ENCODE data around the gene ZBP1. TPM values are rescaled to one million over a fixed set of nuclear protein-coding genes. Genes with fewer than 3 reads are reported as not detected.

Gene ZBP1
- total and polyA plus RNA-seq, 2 experiments from 2014 or later = not detected

GRCh38 chr20:57570145-57570850 lies 49.9 kb downstream of the ZBP1 start:
- no peaks in the 10 kb centered on the region for H3K27me3 ChIP-seq
- TF ChIP-seq CTCF (IDR thresholded peaks at IDR 0.05; ENCODE audit: low read depth, low read length) = no peak
- no peak overlapping the region for H3K27ac ChIP-seq
- no peaks in the 10 kb centered on the region for H3K36me3 ChIP-seq
- no peaks in the 10 kb centered on the region for H3K4me1 ChIP-seq (ENCODE audit: low read depth)
- no peaks in the 10 kb centered on the region for H3K9me3 ChIP-seq (ENCODE audit: low read depth)
- no peak overlapping the region for H3K4me3 ChIP-seq
- DNase-seq (ENCODE audit: low read depth in 1 of 2, low spot score in 1 of 2) = no peak

DNA sequence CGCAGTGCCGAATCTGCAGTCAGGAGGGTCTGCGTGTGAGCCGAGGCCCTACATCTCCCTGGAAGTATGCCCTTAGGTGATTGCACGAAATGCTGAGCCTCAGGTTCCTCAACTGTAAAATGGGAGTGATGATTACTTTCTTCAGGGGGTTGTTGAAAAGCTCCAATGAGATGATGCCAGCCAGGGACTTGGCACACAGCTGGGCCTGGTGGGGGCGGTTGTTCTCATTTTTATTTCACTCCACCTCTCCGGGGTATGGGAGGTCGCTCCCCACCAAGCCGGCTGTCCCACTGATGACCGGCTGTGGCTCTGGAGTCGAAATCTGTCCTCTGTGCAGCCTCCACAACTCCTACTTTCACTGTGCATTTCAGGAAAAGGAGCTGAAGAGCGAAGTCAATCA lies 51.3 kb downstream of the ZBP1 start:
- Histone ChIP-seq H3K27ac (no peak overlapping the region), H3K9me3 (ENCODE audit: low read depth) (no peaks in the 10 kb centered on the region), H3K36me3 (no peaks in the 10 kb centered on the region), H3K4me3 (no peak overlapping the region), H3K4me1 (ENCODE audit: low read depth) (no peaks in the 10 kb centered on the region), H3K27me3 (no peaks in the 10 kb centered on the region)
- DNase-seq (ENCODE audit: low read depth in 1 of 2, low spot score in 1 of 2) = no peak
- TF ChIP-seq CTCF (IDR thresholded peaks at IDR 0.05; ENCODE audit: low read depth, low read length) = no peak

DNA sequence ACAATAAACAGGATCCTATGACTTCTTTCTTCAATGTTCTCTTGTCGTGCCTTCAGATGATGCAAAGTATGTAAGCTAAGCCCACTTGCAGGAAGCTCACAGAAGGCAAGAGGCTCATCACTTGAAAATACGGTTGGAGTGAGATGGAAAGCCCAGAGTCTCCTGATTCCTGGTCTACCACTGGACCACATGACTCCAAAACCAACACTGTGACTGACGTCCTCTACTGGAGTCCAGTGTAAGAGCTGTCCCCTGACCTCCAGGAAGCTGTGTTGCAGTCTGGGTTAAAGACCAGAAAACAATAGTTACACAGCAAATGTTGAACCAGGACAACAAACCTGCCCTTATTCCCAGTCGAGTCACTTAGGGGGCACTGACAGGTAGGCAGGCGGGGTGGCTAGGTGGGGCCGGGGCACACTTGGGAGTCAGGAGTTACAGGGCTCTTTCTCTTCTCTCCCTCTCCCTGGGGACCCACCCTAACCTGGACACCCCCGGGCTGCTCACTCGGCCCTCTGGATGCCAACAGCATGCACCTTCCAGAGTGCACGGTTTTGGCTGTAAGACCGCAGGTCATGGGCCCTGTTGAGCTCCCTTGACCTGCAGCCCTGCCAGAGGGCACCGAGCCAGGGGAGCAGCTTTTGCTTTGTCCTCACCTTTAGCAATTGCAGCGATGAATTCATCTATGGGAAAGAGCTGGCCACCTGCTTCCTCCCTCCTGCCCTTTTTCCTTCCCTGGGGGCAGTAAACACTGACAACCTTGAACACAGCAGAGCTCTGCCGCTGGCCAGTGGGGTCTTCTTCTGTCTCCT lies 51.9 kb downstream of the ZBP1 start:
- no peak for TF ChIP-seq CTCF (IDR thresholded peaks at IDR 0.05; ENCODE audit: low read depth, low read length)
- H3K36me3 ChIP-seq = no peaks in the 10 kb centered on the region
- H3K9me3 ChIP-seq (ENCODE audit: low read depth) = no peaks in the 10 kb centered on the region
- no peak overlapping the region for H3K4me3 ChIP-seq
- no peaks in the 10 kb centered on the region for H3K27me3 ChIP-seq
- no peak for DNase-seq (ENCODE audit: low read depth in 1 of 2, low spot score in 1 of 2)
- H3K4me1 ChIP-seq (ENCODE audit: low read depth) = no peaks in the 10 kb centered on the region
- no peak overlapping the region for H3K27ac ChIP-seq

DNA sequence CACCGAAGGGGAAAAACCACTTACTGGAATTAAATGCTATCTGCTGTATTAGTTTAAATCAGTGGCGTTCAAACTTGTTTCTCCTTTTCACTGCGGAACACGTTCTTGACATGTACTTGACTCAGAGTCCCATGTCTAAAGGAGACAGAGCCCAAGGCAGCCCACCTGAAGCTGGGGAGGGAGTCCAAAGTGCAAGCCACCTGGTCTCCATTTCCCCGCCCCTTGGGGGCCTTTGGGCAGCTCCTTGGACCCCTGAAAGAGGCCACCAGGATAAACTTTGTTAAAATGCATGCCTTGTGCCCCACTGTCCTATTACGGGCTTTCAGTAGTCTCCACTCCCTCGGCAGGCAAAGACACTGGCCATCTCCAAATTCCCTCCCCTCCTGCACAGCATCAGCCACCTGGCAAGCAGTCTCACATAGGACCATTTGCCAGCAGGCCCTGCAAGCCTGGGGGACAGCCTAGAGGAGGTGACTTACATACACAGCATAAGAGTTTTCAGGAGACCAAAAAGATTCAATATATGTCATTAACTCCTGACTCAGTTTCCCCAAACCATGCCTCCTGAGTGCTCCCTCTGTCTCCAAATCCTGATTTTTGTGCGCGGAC lies 52.7 kb downstream of the ZBP1 start:
- Histone ChIP-seq H3K27me3 (no peaks in the 10 kb centered on the region), H3K9me3 (ENCODE audit: low read depth) (no peaks in the 10 kb centered on the region), H3K36me3 (no peaks in the 10 kb centered on the region), H3K4me3 (no peak overlapping the region), H3K27ac (no peak overlapping the region), H3K4me1 (ENCODE audit: low read depth) (no peaks in the 10 kb centered on the region)
- TF ChIP-seq CTCF (IDR thresholded peaks at IDR 0.05; ENCODE audit: low read depth, low read length) = no peak
- no peak for DNase-seq (ENCODE audit: low read depth in 1 of 2, low spot score in 1 of 2)

DNA sequence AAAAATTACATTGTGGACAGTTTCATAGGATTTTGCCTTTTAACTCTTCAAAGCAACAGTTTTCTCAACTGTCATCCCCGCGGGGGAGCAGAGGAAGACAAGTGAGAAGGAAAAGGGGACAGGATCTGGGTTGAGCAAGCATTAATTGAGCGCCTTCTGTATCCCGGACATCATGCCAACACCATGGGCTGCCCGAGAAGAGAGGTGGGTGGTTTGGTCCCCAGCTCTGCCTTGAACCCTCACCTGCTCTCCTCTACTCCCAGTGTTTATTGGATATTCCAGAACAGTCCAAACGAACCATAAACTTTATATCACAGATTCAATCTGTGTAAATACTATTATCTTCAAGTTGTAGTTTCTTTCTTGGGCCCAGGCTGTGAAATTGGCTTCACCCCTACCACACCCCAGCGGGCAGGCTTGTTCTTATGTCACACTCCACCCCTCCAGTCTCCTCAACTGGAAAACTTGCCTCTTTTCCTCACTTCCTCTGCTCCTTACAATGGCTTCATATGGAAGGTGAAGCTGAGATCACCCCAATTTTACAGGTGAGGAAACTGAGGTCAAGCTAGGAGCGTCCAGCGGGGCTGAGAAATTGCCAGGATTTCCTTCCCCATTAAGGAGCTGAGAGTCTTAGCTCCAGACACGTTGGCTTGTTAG lies 53.3 kb downstream of the ZBP1 start:
- Histone ChIP-seq H3K9me3 (ENCODE audit: low read depth) (no peaks in the 10 kb centered on the region), H3K27me3 (no peaks in the 10 kb centered on the region), H3K36me3 (no peaks in the 10 kb centered on the region), H3K27ac (no peak overlapping the region), H3K4me1 (ENCODE audit: low read depth) (no peaks in the 10 kb centered on the region), H3K4me3 (no peak overlapping the region)
- no peak for DNase-seq (ENCODE audit: low read depth in 1 of 2, low spot score in 1 of 2)
- no peak for TF ChIP-seq CTCF (IDR thresholded peaks at IDR 0.05; ENCODE audit: low read depth, low read length)

All from cardiac muscle cell (in vitro differentiated cells and primary cell).